ENCODE measurements around the gene CPSF3.

DNA sequence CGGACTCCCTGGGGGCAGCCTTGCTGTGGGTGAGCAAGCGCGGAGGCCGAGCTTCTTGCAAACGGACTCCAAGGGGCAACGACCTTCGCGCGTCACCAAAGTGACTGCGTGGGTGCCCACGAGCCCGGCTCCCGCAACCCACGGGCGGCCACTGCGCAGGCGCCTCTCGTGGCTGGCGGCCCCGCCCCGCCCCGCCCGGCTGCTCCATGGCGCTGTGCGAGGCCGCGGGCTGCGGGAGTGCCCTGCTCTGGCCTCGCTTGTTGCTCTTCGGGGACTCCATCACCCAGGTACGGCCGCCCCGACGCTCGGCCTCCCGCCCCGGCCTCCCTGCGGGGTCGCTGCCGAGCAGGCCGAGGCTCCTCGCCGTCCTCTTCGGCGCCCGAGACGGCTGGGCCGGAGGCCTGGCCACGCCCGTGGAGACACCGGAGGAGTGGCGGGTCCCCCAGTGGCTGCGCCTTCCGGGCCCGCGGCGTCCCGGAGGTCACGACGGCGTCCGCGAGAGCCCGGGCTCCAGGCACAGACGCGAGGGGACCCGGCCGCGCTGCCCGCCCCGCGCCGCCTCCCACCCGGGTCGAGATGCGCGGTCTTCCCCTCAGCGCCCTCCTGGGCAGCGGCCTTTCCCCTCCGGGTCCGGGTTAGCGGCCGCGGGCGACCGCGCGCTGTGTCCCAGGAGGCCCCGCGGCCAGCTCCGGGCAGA is 51.1 kb downstream of the CPSF3 start, which contains the start of gene IAH1:
- TF ChIP-seq CTCF (IDR thresholded peaks at IDR 0.05) (no peak), POLR2A (IDR thresholded peaks at IDR 0.05) (no peak)
